ENCODE results near the gene SPRR4.

SPRR4 gene

DNA sequence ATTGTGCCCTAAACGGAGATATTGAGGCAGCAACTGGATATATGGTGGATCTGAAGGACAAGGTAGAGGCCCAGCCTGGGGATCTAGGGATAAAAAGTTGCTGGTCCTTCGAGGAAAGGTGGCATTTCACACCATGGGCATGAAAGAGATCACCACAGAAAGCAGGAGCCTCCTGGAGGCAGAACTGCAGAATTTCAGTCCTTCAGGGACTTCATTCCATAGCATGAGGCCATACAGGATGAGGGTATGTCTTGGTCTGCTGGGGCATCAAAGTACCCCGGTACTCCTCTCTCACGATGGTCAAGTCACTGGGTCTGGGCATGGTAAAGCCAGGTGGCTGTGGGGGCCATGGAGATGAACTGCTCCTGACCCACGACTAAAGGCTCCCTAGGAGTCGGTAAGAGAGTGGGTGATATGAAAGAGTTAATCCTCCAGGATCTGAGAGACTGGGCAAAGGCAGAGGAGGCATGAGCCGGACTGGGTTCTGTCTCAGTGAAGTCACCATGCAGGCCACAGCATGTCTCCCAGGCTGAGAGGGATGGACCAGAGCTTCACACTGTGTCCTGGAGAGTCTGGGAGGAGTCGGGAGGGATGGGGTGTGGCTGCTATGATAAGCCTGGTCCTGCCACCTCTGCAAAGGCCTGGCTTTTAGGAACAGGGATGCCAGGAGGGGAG, 29.3 kb upstream of the SPRR4 start:
- TF ChIP-seq, protein P1, sequence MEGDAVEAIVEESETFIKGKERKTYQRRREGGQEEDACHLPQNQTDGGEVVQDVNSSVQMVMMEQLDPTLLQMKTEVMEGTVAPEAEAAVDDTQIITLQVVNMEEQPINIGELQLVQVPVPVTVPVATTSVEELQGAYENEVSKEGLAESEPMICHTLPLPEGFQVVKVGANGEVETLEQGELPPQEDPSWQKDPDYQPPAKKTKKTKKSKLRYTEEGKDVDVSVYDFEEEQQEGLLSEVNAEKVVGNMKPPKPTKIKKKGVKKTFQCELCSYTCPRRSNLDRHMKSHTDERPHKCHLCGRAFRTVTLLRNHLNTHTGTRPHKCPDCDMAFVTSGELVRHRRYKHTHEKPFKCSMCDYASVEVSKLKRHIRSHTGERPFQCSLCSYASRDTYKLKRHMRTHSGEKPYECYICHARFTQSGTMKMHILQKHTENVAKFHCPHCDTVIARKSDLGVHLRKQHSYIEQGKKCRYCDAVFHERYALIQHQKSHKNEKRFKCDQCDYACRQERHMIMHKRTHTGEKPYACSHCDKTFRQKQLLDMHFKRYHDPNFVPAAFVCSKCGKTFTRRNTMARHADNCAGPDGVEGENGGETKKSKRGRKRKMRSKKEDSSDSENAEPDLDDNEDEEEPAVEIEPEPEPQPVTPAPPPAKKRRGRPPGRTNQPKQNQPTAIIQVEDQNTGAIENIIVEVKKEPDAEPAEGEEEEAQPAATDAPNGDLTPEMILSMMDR (IDR thresholded peaks at IDR 0.05; ENCODE audit: low read depth, low read length) = no peak

GRCh38 chr1:152942161-152942560, 28.3 kb upstream of the SPRR4 start:
- TF ChIP-seq, protein P1 (IDR thresholded peaks at IDR 0.05; ENCODE audit: low read depth, low read length) = no peak
- no peak for DNase-seq (ENCODE audit: extremely low read depth, low read depth)

More for the DNA sequence above, 29.3 kb upstream of the SPRR4 start:
- DNase-seq (ENCODE audit: extremely low read depth, low read depth) = no peak

DNA sequence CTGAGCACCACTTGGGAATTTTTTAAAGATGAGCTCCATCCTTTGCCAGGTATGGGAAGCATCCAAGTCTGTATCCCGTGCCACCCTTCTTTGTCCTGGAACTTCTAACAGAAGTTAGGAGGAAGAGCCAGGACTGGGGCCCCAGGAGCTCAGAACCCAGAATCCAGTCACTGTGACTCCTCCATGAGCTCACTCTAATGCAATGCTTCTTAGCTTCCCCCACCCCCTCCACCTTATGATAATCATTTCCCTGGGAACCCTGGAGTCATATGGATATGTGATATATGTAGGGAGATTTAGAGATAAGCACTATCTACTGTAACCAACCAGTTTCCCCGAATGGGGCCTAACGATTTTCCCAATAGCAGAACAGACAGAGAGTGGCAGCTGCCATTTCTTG, 24.2 kb upstream of the SPRR4 start:
- TF ChIP-seq, protein P1 (IDR thresholded peaks at IDR 0.05; ENCODE audit: low read depth, low read length) = no peak
- no peak for DNase-seq (ENCODE audit: extremely low read depth, low read depth)

GRCh38 chr1:152946651-152947256, 23.7 kb upstream of the SPRR4 start, which contains the start of gene SPRR5:
Gene SPRR5, plus strand, starts transcription at chr1:152947206. Its CDS starts 1,349 bp downstream, at chr1:152948555.
- TF ChIP-seq, protein P1 (IDR thresholded peaks at IDR 0.05; ENCODE audit: low read depth, low read length) = no peak
- no peak for DNase-seq (ENCODE audit: extremely low read depth, low read depth)

DNA sequence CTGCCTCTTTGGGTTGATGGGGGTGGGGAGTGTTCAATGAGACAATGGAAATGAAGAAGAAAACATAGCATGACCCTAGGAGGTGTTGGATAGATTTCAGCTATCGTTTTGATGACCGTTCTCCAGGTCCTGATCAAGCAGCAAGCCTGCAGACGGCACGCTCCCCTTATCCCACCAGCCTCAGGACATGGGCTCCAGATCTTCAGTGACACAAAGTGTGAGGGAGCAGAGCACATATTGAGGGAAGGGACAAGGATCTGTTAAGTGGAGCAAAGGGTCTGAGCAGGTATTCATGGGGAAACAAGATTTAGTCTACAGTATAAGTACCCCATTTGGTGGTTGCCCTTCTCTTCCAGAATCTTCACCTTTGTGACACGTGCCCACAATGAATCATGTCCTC, 18.7 kb upstream of the SPRR4 start:
- TF ChIP-seq, protein P1 (IDR thresholded peaks at IDR 0.05; ENCODE audit: low read depth, low read length) = no peak
- no peak for DNase-seq (ENCODE audit: extremely low read depth, low read depth)

- TF ChIP-seq, protein P1 (IDR thresholded peaks at IDR 0.05; ENCODE audit: low read depth, low read length) = no peak
- DNase-seq (ENCODE audit: extremely low read depth, low read depth) = no peak
Measured at GRCh38 chr1:152953761-152954160, 16.7 kb upstream of the SPRR4 start.

DNA sequence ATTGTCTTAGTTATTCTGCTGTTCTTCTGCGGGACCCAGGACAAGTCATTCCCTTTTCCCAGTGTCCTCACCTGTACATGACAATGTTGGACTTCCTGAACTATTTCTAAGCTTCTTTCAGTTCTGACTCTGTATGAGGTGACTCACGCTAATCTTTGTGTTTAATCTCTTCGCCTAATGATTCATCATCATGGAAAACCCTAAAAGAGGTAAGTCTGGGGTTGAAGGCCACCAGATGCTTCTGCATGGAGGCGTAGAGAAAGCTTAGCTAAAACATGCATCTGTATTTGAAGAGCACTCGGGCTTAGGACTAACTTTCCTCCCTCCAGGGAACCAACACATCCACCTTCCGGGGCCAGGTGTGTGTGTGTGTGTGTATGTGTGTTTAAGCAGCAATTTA, 16.0 kb upstream of the SPRR4 start:
- TF ChIP-seq, protein P1 (IDR thresholded peaks at IDR 0.05; ENCODE audit: low read depth, low read length) = no peak
- DNase-seq (ENCODE audit: extremely low read depth, low read depth) = no peak

Measured in AG09319 (cell line).